Neural cell (in vitro differentiated cells): ENCODE results near the gene STAC.

Source experiments
- EP300 ChIP-seq: fragments of 450-650 bp; conservative IDR thresholded peaks from 2 replicates; pipeline ENCODE4 v1.6.1; 2014; ENCODE audit warnings: antibody characterized with exemption, mild to moderate bottlenecking, moderate library complexity; ENCODE audit not compliant: poor library complexity, severe bottlenecking
- EZH2 ChIP-seq: fragments of 200-600, 300-800 bp; shearing (Covaris generic), sonication (generic); IDR thresholded peaks from 2 replicates; pipeline ENCODE4 v1.6.1; 2014; ENCODE audit warnings: antibody characterized with exemption, low read length, borderline replicate concordance, mild to moderate bottlenecking; ENCODE audit not compliant: insufficient read depth, poor library complexity, severe bottlenecking
- MXI1 ChIP-seq: fragments of 450-650 bp; conservative IDR thresholded peaks from 2 replicates; pipeline ENCODE4 v1.6.1; 2014; ENCODE audit warnings: antibody characterized with exemption, mild to moderate bottlenecking; ENCODE audit not compliant: poor library complexity, severe bottlenecking
- TF ChIP-seq, protein P1 (sequence below): fragments of 450-650 bp; IDR thresholded peaks from 2 replicates; pipeline ENCODE4 v1.5.1; 2014; ENCODE audit warnings: antibody characterized with exemption, mild to moderate bottlenecking, moderate library complexity; ENCODE audit not compliant: poor library complexity, severe bottlenecking

DNA sequence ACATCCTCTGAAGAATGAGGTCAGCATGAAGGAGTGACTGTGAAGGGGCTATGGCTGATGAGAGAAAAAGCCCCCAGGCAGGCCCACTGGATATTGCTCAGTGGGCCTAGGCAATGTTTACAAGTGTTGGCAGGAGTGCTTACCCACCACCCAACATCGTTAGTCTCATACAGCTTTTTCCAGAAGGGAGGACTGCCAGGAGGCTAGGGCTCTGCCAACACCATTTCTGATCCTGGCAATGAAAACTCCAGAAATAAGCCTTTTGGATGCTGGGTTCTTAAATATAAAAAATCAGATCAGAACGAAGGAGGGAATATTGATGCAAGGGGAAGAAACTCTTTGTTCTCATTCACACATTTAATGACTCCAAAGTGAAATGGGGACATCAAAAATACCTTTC is 194.9 kb downstream of the STAC start:
- TF ChIP-seq MXI1 (no peak), EP300 (no peak), EZH2 (no peak)
- TF ChIP-seq, protein P1, sequence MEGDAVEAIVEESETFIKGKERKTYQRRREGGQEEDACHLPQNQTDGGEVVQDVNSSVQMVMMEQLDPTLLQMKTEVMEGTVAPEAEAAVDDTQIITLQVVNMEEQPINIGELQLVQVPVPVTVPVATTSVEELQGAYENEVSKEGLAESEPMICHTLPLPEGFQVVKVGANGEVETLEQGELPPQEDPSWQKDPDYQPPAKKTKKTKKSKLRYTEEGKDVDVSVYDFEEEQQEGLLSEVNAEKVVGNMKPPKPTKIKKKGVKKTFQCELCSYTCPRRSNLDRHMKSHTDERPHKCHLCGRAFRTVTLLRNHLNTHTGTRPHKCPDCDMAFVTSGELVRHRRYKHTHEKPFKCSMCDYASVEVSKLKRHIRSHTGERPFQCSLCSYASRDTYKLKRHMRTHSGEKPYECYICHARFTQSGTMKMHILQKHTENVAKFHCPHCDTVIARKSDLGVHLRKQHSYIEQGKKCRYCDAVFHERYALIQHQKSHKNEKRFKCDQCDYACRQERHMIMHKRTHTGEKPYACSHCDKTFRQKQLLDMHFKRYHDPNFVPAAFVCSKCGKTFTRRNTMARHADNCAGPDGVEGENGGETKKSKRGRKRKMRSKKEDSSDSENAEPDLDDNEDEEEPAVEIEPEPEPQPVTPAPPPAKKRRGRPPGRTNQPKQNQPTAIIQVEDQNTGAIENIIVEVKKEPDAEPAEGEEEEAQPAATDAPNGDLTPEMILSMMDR, result no peak
